ENCODE results near the gene MLLT10. TPM values are rescaled to one million over a fixed set of nuclear protein-coding genes. Genes with fewer than 3 reads are reported as not detected.
"Not testable (repeated sequence)": the region's sequence is repeated elsewhere in the genome, so short reads cannot be mapped to it uniquely, and the experiment has no call there.

MLLT10 gene
- total RNA-seq, 6 donors from 2014 or later = 40.1 to 63.9 (median 53.9) TPM

DNA sequence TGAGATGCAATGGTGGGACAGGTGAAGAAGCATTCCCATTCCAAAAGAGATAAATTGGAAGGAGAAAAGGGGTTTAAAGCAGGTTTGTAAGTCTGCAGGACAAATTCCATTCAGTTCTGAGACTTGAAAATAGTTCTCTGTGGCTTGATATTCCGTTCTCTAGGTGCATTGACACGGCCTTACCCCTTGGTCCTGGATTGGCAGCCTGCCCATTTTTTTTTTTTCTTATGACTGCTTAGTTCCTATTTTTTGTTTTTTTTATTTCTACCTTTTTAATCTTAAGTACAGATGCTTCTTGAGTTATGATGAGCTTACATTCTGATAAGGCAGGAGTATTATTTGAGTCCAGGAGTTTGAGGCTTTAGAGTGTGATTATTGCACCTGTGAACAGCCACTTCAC is 70.6 kb downstream of the MLLT10 start:
- ATAC-seq (ENCODE audit: low FRiP score in 2 of 2) (no peak), DNase-seq (no peak)
- no peak for TF ChIP-seq POLR2A (IDR thresholded peaks at IDR 0.05)
- TF ChIP-seq POLR2AphosphoS5 (IDR thresholded peaks at IDR 0.05) = no peak
- no peak for TF ChIP-seq EP300 (IDR thresholded peaks at IDR 0.05)
- TF ChIP-seq CTCF (IDR thresholded peaks at IDR 0.05) = no peak
- Histone ChIP-seq H3K4me1 (peaks cover 1 to 8% (median 6%) of the 10 kb centered on the region in 4 donors), H3K4me3 (no peak overlapping the region), H3K9me3 (no peaks in the 10 kb centered on the region), H3K36me3 (no peaks in the 10 kb centered on the region), H3K27me3 (no peaks in the 10 kb centered on the region), H3K27ac (no peak overlapping the region)
- 52 to 57% methylated on average over 2 of the region's 2 CpGs for WGBS, 2 donors

DNA sequence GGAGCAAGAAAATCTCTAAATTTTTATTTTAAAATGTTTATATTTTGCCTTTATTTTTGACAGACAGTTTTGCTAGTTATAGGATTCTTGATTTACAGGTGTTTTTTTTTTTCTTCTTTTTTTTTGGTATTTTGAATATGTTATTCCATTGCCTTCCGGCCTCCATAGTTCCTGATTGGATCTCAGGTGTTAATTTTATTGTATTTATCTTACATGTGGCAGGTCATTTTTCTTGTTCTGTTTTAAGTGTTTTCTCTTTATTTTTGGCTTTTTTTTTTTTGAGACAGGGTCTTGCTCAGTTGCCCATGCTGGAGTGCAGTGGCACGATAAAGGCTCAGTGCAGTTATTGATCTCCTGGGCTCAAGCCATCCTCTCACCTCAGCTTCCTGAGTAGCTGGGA is 73.9 kb downstream of the MLLT10 start:
- Histone ChIP-seq H3K36me3 (no peaks in the 10 kb centered on the region), H3K27me3 (no peaks in the 10 kb centered on the region), H3K27ac (no peak overlapping the region), H3K4me3 (no peak overlapping the region), H3K9me3 (no peaks in the 10 kb centered on the region), H3K4me1 (no peaks in the 10 kb centered on the region)
- 85 to 97% methylated on average over 2 of the region's 2 CpGs for WGBS, 2 donors
- TF ChIP-seq EP300 (IDR thresholded peaks at IDR 0.05) (no peak), POLR2A (IDR thresholded peaks at IDR 0.05) (no peak), CTCF (IDR thresholded peaks at IDR 0.05) (no peak), POLR2AphosphoS5 (IDR thresholded peaks at IDR 0.05) (no peak)
- ATAC-seq (ENCODE audit: low FRiP score in 2 of 2) (no peak), DNase-seq (no peak)

DNA sequence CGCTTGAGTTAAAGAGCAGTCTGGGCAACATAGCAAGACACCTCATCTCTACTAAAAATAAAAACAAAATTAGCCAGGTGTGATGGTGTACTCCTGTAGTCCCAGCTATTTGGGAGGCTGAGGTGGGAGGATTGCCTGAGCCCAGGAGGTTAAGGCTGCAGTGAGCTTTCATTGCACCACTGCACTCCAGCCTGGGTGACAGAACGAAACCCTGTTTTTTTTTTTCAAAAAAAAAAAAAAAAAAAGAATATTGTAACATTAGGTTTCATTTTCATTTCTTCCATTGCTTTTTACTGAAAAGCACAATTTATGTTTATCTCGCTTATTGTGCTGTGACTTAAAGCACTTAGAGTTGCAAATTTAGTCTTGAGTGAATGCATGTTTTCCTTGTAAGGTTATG is 80.0 kb downstream of the MLLT10 start:
- H3K4me3 ChIP-seq = no peak overlapping the region
- peaks cover 0 to 3% (median 0%) of the 10 kb centered on the region in 4 donors for H3K36me3 ChIP-seq
- no peaks in the 10 kb centered on the region for H3K9me3 ChIP-seq
- 76 to 98% methylated on average over 3 of the region's 3 CpGs for WGBS, 2 donors
- ATAC-seq (ENCODE audit: low FRiP score in 2 of 2) (no peak), DNase-seq (no peak)
- no peak for TF ChIP-seq POLR2A (IDR thresholded peaks at IDR 0.05)
- TF ChIP-seq CTCF (IDR thresholded peaks at IDR 0.05) = no peak
- no peak for TF ChIP-seq POLR2AphosphoS5 (IDR thresholded peaks at IDR 0.05)
- TF ChIP-seq EP300 (IDR thresholded peaks at IDR 0.05) = no peak
- H3K4me1 ChIP-seq = no peaks in the 10 kb centered on the region
- H3K27me3 ChIP-seq = no peaks in the 10 kb centered on the region
- no peak overlapping the region for H3K27ac ChIP-seq

DNA sequence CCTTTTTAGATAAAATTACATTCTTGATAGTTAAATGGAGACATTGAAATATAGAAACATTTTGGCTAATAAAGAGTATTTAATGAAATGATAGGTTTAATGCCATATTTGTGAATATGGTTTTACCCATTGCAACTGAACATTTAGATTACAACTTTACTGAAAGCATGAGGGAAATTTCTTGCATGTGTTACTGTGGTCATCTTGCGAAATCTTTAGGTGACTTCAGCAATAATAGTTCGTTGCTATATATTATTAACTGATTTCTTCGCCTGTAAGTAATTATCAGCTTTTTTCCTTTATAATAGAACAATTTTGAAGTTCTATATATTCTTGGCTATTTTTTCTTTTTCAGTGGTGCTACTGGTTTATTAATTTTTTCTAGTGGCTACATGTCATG is 83.2 kb downstream of the MLLT10 start:
- Histone ChIP-seq H3K27ac (no peak overlapping the region), H3K27me3 (no peaks in the 10 kb centered on the region), H3K9me3 (no peaks in the 10 kb centered on the region), H3K4me1 (no peaks in the 10 kb centered on the region), H3K4me3 (no peak overlapping the region), H3K36me3 (peaks cover 0 to 15% (median 5%) of the 10 kb centered on the region in 4 donors)
- no peak for ATAC-seq (ENCODE audit: low FRiP score in 2 of 2)
- no peak for DNase-seq
- no peak for TF ChIP-seq CTCF (IDR thresholded peaks at IDR 0.05)
- no peak for TF ChIP-seq POLR2A (IDR thresholded peaks at IDR 0.05)
- TF ChIP-seq EP300 (IDR thresholded peaks at IDR 0.05) = no peak
- no peak for TF ChIP-seq POLR2AphosphoS5 (IDR thresholded peaks at IDR 0.05)
- WGBS, 2 donors = 62 to 83% methylated on average over 3 of the region's 3 CpGs

DNA sequence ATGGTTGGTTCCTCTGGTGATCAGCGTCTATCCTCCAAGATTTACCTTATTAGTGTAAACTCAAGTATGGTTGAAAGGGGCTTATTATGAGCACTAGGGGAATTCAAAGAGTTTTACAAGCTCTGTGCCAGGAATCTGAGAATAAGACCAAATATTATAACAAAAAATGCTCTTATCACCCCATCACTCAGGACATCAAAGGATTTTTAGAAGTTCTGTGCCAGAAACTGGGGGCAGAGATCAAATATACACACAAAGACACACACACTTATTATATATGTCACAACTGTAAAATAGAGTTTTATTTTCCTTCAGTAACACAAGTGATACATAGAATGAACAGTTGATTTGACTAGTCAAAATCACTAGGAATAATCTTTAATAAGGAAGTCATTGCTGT is 89.3 kb downstream of the MLLT10 start:
- TF ChIP-seq CTCF (IDR thresholded peaks at IDR 0.05) (no peak), POLR2A (IDR thresholded peaks at IDR 0.05) (no peak), POLR2AphosphoS5 (IDR thresholded peaks at IDR 0.05) (no peak), EP300 (IDR thresholded peaks at IDR 0.05) (no peak)
- 56 to 60% methylated on average over 1 of the region's 1 CpG for WGBS, 2 donors
- Histone ChIP-seq H3K36me3 (peaks cover 0 to 17% (median 5%) of the 10 kb centered on the region in 4 donors), H3K9me3 (no peaks in the 10 kb centered on the region), H3K4me1 (peaks cover 0 to 14% (median 2%) of the 10 kb centered on the region in 4 donors), H3K27ac (no peak overlapping the region), H3K4me3 (no peak overlapping the region), H3K27me3 (no peaks in the 10 kb centered on the region)
- DNase-seq (no peak), ATAC-seq (ENCODE audit: low FRiP score in 2 of 2) (no peak)

DNA sequence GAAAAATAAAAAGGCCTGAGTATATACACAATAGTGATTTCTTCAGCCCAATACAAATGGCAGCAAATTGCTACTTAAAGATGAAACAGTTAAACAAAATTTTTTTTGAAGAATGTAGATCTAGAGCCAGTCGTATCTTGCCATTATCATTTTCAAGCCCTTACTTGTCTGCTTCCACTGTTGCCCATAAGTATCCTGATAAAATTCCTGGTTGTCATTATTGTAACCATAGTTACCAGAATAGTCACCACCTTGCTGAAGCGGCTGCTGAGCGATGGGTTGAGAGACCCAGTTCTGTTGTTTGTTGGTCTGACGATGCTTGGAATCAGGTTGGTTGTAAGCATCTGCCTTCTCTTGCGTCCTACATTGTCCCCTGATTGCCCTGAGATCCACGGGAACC is 90.4 kb downstream of the MLLT10 start:
- H3K27ac ChIP-seq; H3K9me3 ChIP-seq; H3K4me3 ChIP-seq; H3K27me3 ChIP-seq; ATAC-seq (ENCODE audit: low FRiP score in 2 of 2); DNase-seq: not testable (repeated sequence)
- 93 to 96% methylated on average over 6 of the region's 6 CpGs for WGBS, 2 donors
- Histone ChIP-seq H3K4me1 (peaks cover 0 to 14% (median 2%) of the 10 kb centered on the region in 4 donors), H3K36me3 (peaks cover 0 to 19% (median 5%) of the 10 kb centered on the region in 4 donors)
